HG03066 (cell line): ENCODE measurements around the gene DDR1.
"Not testable (repeated sequence)": the region's sequence is repeated elsewhere in the genome, so short reads cannot be mapped to it uniquely, and the experiment has no call there.

Source experiments
- ATAC-seq: cut with Tn5 transposase; IDR thresholded peaks from one replicate; pipeline ENCODE4 v1.9.1; 2021; ENCODE audit warnings: low read depth; ENCODE audit not compliant: unreplicated experiment

DDR1 gene

GRCh38 chr6:30852459-30852858 lies 31.9 kb upstream of the DDR1 start:
- not testable (repeated sequence) for ATAC-seq

- ATAC-seq, result no peak
These were observed 29.9 kb upstream of the DDR1 start for GRCh38 chr6:30854285-30855040.

GRCh38 chr6:30855429-30856075 lies 28.8 kb upstream of the DDR1 start:
- ATAC-seq, result no peak

GRCh38 chr6:30857112-30857511 lies 27.2 kb upstream of the DDR1 start:
- no peak for ATAC-seq

- ATAC-seq, result no peak
These were observed 26.8 kb upstream of the DDR1 start for GRCh38 chr6:30857549-30857948.

- not testable (repeated sequence) for ATAC-seq
These were observed 24.6 kb upstream of the DDR1 start for GRCh38 chr6:30859726-30860125.

GRCh38 chr6:30861257-30862048 lies 22.9 kb upstream of the DDR1 start:
- ATAC-seq, result no peak

GRCh38 chr6:30862156-30862875 lies 22.0 kb upstream of the DDR1 start:
- no peak for ATAC-seq

- no peak for ATAC-seq
These were observed 20.0 kb upstream of the DDR1 start for GRCh38 chr6:30864325-30864724.

GRCh38 chr6:30869241-30869749 lies 15.0 kb upstream of the DDR1 start:
- not testable (repeated sequence) for ATAC-seq

- ATAC-seq, result no peak
These were observed 13.8 kb upstream of the DDR1 start for GRCh38 chr6:30870546-30870945.

- no peak for ATAC-seq
These were observed 12.6 kb upstream of the DDR1 start for GRCh38 chr6:30871592-30872183.

- ATAC-seq, result no peak
These were observed 11.1 kb upstream of the DDR1 start for GRCh38 chr6:30873137-30873640.

GRCh38 chr6:30873795-30874194 lies 10.5 kb upstream of the DDR1 start:
- ATAC-seq, result not testable (repeated sequence)

- no peak for ATAC-seq
These were observed 8.9 kb upstream of the DDR1 start for GRCh38 chr6:30875244-30876038.

- no peak for ATAC-seq
These were observed 8.1 kb upstream of the DDR1 start for GRCh38 chr6:30876039-30876730.

- no peak for ATAC-seq
These were observed 6.7 kb upstream of the DDR1 start for GRCh38 chr6:30877419-30878262.
